HG03108 (cell line): Measurements from ENCODE around the gene MED8.
"Not testable (repeated sequence)": the region's sequence is repeated elsewhere in the genome, so short reads cannot be mapped to it uniquely, and the experiment has no call there.

Source experiments
- ATAC-seq: cut with Tn5 transposase; IDR thresholded peaks from one replicate; pipeline ENCODE4 v1.9.1; 2021; ENCODE audit warnings: moderate library complexity; ENCODE audit not compliant: unreplicated experiment

The MED8 gene

GRCh38 chr1:43421976-43422750 is 32.6 kb upstream of the MED8 start:
- ATAC-seq, result no peak

GRCh38 chr1:43421396-43421795 is 31.8 kb upstream of the MED8 start:
- ATAC-seq, result no peak

GRCh38 chr1:43420874-43421273 is 31.3 kb upstream of the MED8 start:
- no peak for ATAC-seq

DNA sequence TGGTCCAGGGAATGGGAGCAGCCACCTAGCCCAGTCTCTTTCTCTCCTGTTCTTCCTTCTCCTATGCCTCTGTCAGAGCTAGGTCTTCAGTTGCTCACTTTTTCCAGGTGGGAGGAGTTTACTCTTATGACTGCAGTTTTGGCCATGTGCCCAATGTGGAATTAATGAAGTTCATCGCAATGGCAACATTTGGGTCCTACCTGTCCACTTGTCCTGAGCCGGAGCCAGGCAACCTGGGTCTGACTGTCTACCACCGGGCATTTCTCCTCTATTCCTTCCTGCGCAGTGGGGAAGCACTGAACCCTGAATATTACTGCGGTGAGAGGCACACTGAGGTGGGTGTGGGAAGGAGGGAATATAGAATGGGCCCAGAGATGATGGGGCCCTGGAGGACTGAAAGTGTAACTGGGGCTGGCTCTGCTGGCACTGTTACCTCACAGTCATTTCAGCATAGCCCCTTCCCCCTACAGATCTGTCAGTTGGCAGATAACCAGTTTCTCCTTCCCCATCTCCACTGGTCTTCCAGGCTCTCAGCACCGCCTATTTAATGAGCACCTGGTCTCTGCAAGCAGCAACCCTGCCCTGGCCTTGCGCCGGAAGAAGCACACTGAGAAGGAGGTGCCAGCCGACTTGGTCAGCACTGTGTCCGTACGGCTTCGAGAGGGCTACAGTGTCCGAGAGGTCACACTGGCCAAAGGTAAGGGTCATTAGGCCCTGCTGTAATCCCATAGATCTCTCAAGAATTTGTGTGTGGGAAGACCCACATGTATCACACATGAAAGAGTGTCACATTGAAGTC is 30.2 kb upstream of the MED8 start:
- ATAC-seq, result no peak

DNA sequence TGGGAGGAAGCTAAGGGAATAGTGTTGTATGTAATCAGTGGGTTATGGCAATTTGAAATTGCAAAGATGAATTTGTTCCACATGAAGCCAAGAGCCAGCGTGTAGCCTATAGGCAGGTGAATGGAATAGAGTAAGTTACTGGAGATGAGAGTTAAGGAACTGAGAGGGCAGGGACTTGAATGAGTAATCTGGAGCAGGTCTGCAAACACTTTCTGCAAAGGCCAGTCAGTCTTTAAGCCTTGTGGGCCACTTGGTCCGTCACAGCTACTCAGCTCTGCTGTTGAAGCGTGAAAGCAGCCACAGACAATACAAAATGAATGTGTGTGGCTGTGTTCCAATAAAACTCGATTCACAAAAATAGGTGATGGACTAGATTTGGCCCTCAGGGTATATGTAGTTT is 29.3 kb upstream of the MED8 start:
- ATAC-seq, result no peak

DNA sequence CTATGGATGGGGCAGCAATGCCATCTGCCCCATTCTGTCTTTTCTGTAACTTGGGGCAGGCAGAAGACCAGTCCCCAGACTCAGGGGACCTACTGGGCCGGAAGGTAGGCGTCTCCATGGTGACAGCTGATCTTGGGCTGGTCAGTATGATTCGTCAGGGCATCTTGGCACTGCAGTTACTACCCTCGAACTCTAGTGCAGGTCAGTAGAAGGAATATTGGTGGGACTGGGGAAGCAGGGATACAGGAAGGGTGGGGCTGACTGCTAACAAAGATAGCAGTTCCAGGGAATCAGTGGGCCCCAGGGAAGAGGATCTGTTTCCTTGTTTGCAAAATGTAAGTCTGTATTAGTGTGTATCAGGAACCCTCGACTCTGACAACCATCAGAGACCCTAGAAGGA is 26.3 kb upstream of the MED8 start:
- ATAC-seq, result no peak

DNA sequence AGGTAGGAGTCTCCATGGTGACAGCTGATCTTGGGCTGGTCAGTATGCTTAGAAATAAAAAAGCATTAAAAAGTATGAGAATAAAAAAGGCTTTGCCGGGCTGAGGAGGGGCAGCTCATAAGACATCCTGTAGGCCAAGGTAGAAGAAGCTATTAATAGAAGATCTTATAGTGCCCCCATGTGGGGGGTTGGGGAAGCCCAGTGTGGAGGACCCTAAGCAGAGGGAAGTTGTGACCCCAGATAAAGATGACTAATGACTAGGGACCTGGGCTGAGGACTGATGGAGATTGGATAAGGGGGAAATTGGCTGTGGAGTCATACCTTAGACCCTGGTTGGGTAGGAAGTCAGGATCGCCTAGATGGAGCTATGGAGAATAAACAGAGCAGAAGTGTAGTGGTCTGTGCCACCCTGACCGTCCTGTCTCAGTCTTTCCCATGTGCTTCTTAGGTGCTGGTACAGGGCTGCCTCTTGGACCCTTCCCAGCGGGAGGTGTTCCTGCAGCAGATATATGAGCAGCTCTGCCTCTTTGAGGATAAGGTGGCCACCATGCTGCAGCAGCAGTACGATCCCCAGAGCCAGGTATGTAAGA is 25.1 kb upstream of the MED8 start:
- ATAC-seq, result no peak

DNA sequence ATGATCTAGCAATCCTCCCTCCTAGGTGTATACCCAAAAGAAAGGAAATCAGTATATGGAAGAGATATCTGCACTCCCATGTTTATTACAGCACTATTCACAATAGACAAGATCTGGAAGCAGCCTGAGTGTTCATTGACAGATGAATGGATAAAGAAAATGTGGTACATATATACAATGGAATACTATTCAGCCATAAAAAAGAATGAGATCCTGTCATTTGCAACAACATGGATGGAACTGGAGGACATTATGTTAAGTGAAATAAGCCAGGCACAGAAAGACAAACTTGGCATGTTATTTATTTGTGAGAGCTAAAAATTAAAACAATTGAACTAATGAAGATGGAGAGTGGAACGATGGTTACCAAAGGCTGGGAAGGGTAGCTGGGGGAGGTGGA is 23.8 kb upstream of the MED8 start:
- not testable (repeated sequence) for ATAC-seq

DNA sequence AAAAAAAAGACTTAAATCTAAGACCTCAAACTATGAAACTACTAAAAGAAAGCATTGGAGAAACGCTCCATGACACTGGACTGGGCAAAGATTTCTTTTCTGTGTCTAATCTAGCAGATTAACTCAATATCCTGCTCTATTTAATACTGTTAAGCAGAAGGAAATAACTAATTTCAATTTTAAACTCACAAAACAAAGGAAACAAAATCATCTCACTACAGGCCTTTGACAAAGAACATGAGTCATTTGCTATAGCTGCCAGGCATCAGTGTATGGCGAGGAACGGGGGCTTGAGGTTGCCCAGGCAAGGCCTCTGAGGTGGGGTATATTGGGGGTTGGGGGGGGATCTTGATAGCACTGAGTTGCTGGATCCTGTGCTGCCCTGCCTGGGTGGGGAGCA is 21.0 kb upstream of the MED8 start:
- ATAC-seq, result no peak

GRCh38 chr1:43405876-43406234 is 16.3 kb upstream of the MED8 start:
- ATAC-seq, result no peak

GRCh38 chr1:43405219-43405875 is 15.7 kb upstream of the MED8 start:
- ATAC-seq, result no peak

DNA sequence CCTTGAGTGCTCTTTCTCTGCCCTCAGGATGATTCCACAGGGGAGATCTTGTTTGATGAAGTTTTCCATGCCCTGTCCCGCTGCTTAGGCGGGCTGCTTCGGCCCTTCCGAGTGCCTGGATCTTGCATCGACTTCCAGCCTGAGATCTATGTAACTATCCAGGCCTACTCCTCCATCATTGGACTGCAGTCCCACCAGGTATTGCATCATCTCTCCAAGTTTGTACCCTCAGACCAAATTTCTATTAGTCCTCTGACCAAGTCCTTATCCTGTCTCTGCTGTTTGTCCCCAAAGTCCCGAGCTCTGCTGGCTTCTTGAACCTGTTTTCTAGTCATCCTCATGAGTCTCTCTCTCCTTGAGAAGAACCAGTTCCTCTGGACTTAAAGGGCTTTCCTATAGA is 14.8 kb upstream of the MED8 start:
- no peak for ATAC-seq

GRCh38 chr1:43402089-43402865 is 12.7 kb upstream of the MED8 start:
- no peak for ATAC-seq

GRCh38 chr1:43400441-43400840 is 10.8 kb upstream of the MED8 start:
- not testable (repeated sequence) for ATAC-seq

DNA sequence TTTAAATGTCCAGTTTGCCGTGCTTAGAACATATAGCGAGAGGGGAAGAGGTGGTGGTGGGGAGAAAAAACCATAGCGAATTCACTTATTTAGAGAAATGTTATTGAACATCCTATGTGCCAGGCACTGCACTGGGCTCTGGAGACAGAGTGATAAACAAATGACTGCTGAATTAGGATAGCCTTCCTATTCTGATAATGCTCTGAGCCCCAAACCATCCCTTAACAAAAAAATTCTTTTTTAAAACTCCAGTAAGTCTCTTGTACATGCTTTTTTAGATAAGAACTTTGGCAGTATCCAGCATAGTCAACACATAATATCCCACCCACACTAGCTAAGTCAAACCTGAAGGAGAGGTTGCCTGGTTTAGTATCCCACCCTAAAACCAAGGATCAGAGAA is 8.6 kb upstream of the MED8 start:
- no peak for ATAC-seq

DNA sequence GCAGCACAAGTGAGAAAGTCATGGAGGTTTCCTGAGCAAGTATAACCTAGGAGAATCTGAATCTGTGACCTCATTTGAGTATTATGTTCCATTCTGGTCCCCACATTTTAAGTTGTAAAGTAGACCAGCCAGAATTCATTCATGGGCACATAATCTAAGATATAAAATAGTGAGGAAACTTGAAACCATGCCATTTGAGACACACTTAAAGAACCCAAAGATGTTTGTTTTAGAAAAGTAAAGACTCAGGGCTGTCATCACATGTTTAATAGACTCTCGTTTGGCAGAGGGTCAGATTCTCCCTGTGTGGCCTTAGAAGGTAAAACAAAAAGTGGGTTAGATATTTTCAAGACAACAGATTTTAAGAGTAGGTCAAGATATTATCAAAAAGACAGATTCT is 6.5 kb upstream of the MED8 start:
- no peak for ATAC-seq

- ATAC-seq, result no peak
These were observed 5.9 kb upstream of the MED8 start for GRCh38 chr1:43395523-43395922.

DNA sequence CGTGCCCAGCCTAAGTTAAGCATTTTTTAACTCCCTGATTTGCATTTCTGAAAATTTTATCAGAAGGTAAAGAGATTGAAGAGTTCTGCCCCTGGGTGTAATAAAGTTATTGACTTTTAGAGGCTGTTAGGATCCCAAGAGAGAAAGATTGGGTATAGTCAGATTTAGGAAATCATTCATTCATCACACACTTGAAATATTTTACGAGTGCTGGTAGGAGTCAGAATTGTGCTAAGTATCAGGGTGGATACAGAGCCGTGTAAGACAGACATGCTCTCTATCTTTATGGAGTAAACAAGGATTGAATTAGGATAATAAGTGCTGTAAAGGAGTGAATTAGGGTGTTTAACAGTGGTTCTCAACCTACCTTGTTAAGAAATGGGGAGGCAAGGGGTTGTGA is 3.1 kb upstream of the MED8 start:
- ATAC-seq, result no peak

DNA sequence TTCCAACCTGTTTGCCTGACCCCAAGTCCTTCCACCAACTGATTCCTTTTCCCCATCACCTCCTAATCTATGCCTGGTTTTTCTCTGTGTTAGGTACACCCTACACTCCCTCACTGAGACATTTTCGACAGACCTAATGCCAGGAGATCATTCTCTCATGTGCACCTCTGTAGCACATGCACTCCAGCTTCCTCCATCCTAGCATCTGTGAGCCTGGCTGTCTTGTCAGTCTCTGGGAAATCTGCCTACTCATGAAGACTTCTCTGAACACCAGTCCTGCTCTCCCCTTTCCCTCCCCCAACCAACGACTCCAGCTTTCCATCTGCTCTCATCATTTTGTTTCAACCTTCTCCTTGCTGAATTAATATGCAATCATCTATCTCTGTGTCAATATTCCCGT is 987 bp downstream of the MED8 start:
- ATAC-seq, result no peak

DNA sequence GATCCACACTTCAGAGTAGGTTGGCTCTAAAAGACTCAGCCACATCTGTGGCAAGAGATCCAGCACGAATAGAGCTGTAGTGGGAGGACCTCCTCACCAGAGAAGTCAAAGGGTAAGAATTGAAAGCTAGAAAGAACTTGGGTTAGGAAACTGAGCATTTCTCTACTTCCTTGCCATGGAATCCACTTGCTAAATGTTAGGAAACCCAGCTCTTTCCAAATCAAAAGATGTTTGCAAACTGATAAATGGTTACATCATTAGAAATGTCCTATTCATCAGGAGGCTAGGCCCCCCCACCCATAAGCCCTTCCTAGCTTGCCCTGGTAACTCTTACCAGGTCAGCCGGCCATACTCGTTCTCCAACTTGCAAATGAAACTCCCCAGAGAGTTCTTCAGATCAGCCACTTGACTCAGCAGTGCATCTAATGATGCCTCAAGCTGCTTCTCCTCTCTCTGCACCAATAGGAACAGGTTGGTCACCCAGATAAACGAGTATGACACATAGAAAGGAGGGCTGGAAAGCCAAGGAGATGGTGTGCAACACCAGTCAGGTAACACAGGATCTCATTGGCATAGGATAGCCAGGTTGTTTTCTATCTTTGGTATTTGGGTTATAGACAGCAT is 1.5 kb downstream of the MED8 start:
- ATAC-seq, result no peak
